ENCODE data around the gene PAK5. TPM values are rescaled to one million over a fixed set of nuclear protein-coding genes. Genes with fewer than 3 reads are reported as not detected.

PAK5 gene
- total RNA-seq, 1 donor from 2014 or later, result 1.6 TPM

DNA sequence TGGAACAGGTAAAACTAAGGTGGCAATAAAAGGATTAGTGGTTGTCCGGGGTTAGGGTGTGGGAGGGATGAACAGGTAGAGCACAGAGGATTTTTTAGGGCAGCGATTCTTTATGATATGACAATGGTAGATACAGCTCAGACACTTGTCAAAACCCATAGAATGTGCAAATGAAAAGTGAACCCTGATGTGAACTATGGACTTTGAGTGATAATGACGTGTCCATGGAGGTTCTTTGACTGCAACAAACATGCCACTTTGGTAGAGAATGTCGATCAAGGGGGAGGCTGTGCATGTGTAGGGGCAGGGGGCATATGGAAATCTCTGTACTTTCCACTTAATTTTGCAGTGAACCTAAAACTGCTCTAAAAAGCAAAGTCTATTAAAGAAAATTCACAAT is 223.8 kb downstream of the PAK5 start:
- Histone ChIP-seq H3K4me1 (no peaks in the 10 kb centered on the region), H3K79me2 (ENCODE audit: low read depth) (no peaks in the 10 kb centered on the region), H3K9me3 (ENCODE audit: low read depth) (no peaks in the 10 kb centered on the region), H2AFZ (replicated peaks) (no peak overlapping the region), H3K27me3 (no peaks in the 10 kb centered on the region), H3K36me3 (no peaks in the 10 kb centered on the region), H4K20me1 (ENCODE audit: low read depth) (no peaks in the 10 kb centered on the region), H3K9ac (no peak overlapping the region), H3K4me3 (no peak overlapping the region), H3F3A (ENCODE audit: low read depth) (no peaks in the 10 kb centered on the region), H3K27ac (no peak overlapping the region), H3K4me2 (no peak overlapping the region)
- Mint-ChIP-seq H3K27me3 (ENCODE audit: insufficient read depth, low read depth) (no peaks in the 10 kb centered on the region), H3K4me1 (no peaks in the 10 kb centered on the region), H3K4me3 (no peak overlapping the region), H3K27ac (no peak overlapping the region), H3K9me3 (peaks cover 9% of the 10 kb centered on the region), H3K36me3 (no peaks in the 10 kb centered on the region)
- DNase-seq (ENCODE audit: low spot score), result no peak
- TF ChIP-seq, protein P1, sequence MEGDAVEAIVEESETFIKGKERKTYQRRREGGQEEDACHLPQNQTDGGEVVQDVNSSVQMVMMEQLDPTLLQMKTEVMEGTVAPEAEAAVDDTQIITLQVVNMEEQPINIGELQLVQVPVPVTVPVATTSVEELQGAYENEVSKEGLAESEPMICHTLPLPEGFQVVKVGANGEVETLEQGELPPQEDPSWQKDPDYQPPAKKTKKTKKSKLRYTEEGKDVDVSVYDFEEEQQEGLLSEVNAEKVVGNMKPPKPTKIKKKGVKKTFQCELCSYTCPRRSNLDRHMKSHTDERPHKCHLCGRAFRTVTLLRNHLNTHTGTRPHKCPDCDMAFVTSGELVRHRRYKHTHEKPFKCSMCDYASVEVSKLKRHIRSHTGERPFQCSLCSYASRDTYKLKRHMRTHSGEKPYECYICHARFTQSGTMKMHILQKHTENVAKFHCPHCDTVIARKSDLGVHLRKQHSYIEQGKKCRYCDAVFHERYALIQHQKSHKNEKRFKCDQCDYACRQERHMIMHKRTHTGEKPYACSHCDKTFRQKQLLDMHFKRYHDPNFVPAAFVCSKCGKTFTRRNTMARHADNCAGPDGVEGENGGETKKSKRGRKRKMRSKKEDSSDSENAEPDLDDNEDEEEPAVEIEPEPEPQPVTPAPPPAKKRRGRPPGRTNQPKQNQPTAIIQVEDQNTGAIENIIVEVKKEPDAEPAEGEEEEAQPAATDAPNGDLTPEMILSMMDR (IDR thresholded peaks at IDR 0.05), result no peak
- no peak for TF ChIP-seq EZH2phosphoT487 (IDR thresholded peaks at IDR 0.05)
- TF ChIP-seq EZH2 (IDR thresholded peaks at IDR 0.05), result no peak

DNA sequence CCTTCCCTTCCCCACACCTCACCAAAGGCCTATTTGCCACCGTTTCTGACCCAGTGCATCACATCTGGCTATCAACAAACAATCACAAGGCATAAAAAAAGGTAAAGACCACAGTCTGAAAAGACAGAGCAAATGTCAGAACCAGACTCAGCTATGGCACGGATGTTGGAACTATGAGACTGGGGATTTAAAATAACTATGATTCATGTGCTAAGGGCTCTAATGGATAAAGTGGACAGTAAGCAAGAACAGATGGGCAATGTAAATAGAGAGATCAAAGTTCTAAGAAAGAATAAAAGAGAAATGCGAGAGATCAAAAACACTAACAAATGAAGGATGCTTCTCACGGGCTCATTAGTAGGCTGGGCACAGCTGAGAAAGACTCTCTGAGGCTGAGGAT is 225.0 kb downstream of the PAK5 start:
- Histone ChIP-seq H3K27ac (no peak overlapping the region), H3F3A (ENCODE audit: low read depth) (no peaks in the 10 kb centered on the region), H2AFZ (replicated peaks) (no peak overlapping the region), H3K79me2 (ENCODE audit: low read depth) (no peaks in the 10 kb centered on the region), H4K20me1 (ENCODE audit: low read depth) (no peaks in the 10 kb centered on the region), H3K4me2 (no peak overlapping the region), H3K4me1 (peaks cover 9% of the 10 kb centered on the region), H3K27me3 (no peaks in the 10 kb centered on the region), H3K9me3 (ENCODE audit: low read depth) (no peaks in the 10 kb centered on the region), H3K4me3 (no peak overlapping the region), H3K36me3 (no peaks in the 10 kb centered on the region), H3K9ac (no peak overlapping the region)
- Mint-ChIP-seq H3K36me3 (no peaks in the 10 kb centered on the region), H3K27me3 (ENCODE audit: insufficient read depth, low read depth) (no peaks in the 10 kb centered on the region), H3K27ac (no peak overlapping the region), H3K4me1 (no peaks in the 10 kb centered on the region), H3K9me3 (peaks cover 9% of the 10 kb centered on the region), H3K4me3 (no peak overlapping the region)
- TF ChIP-seq EZH2phosphoT487 (IDR thresholded peaks at IDR 0.05) (no peak), EZH2 (IDR thresholded peaks at IDR 0.05) (no peak)
- TF ChIP-seq, protein P1 (IDR thresholded peaks at IDR 0.05), result no peak
- no peak for DNase-seq (ENCODE audit: low spot score)

DNA sequence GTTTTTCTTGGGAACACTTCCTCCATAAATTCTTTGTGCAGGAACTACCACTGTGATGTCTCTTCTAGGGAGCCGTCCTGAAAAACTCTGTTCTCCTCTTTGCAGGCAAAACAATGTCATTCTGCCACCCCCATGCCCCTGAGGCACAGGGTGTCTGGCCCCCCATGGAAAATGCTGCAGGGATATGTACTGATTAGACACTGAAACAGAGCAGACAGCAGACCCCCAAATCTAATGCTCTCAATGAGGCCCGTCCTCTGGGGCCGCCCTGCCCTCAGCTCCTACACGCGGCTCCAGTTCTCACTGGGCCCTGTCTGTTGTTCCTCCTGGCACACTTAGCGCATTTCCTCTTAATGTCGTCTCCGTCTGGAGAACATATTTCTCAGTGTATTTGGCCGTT is 227.0 kb downstream of the PAK5 start:
- no peak overlapping the region for H3K4me3 Mint-ChIP-seq
- Histone ChIP-seq H3K9me3 (ENCODE audit: low read depth) (no peaks in the 10 kb centered on the region), H3K4me1 (peaks cover 11% of the 10 kb centered on the region), H4K20me1 (ENCODE audit: low read depth) (no peaks in the 10 kb centered on the region), H3K9ac (no peak overlapping the region), H3K36me3 (no peaks in the 10 kb centered on the region), H3K27me3 (no peaks in the 10 kb centered on the region), H2AFZ (replicated peaks) (no peak overlapping the region), H3K79me2 (ENCODE audit: low read depth) (no peaks in the 10 kb centered on the region), H3K4me3 (no peak overlapping the region), H3K27ac (no peak overlapping the region), H3F3A (ENCODE audit: low read depth) (no peaks in the 10 kb centered on the region), H3K4me2 (no peak overlapping the region)
- no peaks in the 10 kb centered on the region for H3K4me1 Mint-ChIP-seq
- H3K36me3 Mint-ChIP-seq, result no peaks in the 10 kb centered on the region
- no peak for DNase-seq (ENCODE audit: low spot score)
- no peak overlapping the region for H3K27ac Mint-ChIP-seq
- TF ChIP-seq, protein P1 (IDR thresholded peaks at IDR 0.05), result no peak
- TF ChIP-seq EZH2 (IDR thresholded peaks at IDR 0.05) (no peak), EZH2phosphoT487 (IDR thresholded peaks at IDR 0.05) (no peak)
- H3K9me3 Mint-ChIP-seq, result peaks cover 11% of the 10 kb centered on the region
- no peaks in the 10 kb centered on the region for H3K27me3 Mint-ChIP-seq (ENCODE audit: insufficient read depth, low read depth)
